CD4-positive, alpha-beta T cell treated with Interleukin-4 for 1 hour (primary cell): ENCODE results near the gene ZFP91.
A peak's percentile ranks its signal among the peaks of the same experiment; 100 is the strongest.
"Not testable (repeated sequence)": the region's sequence is repeated elsewhere in the genome, so short reads cannot be mapped to it uniquely, and the experiment has no call there.

Experiments used
- DNase-seq, 2 donors: peaks; one replicate each; pipeline ENCODE4 v3.0.0-alpha.2; 2020 to 2022

Gene ZFP91, protein sequence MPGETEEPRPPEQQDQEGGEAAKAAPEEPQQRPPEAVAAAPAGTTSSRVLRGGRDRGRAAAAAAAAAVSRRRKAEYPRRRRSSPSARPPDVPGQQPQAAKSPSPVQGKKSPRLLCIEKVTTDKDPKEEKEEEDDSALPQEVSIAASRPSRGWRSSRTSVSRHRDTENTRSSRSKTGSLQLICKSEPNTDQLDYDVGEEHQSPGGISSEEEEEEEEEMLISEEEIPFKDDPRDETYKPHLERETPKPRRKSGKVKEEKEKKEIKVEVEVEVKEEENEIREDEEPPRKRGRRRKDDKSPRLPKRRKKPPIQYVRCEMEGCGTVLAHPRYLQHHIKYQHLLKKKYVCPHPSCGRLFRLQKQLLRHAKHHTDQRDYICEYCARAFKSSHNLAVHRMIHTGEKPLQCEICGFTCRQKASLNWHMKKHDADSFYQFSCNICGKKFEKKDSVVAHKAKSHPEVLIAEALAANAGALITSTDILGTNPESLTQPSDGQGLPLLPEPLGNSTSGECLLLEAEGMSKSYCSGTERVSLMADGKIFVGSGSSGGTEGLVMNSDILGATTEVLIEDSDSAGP

DNA sequence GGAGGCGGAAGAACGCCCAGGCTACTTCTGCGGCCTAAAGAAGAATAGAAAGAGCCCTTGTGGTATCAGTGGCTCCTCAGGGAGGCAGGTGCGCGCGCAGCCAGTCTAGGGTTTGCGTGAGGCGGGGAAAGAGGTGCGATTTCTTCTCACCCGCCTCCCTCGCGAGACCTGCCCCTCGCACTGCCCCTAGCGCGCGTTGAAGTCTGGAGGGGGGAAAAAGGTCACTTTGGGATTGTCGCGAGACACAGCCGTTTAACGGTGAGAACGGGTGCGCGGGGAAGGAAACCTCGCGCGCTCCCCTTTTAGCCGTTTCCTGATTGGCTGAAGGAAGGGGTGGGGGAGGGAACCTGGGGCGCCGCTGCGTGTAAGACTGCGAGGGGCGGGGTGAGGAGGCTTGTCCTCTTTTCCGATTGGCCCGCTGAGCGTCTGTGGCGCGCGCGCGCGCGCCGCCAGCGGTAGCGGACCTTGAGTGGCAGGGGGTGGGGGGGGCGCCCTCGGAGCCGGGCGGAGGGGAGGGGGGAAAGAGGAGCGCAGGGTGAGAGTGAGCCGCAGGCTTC lies at the start of gene ZFP91:
Gene ZFP91, plus strand, starts transcription at position 429 of the 557 bp plus-strand sequence. CDS start 219 bp downstream, outside the sequence.
- peak; percentile 98 for DNase-seq

DNA sequence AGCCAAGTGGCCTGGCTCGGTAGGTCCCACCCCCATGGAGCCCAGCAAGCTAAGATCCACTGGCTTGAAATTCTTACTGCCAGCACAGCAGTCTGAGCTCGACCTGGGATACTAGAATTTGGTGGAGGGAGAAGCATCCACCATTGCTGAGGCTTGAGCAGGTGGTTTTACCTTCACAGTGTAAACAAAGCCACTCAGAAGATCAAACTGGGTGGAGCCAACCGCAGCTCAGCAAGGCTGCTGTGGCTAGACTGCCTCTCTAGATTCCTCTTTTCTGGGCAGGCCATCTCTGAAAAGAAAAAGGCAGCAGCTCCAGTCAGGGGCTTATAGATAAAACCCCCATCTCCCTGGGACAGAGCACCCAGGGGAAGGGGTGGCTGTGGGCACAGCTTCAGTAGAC lies 48.6 kb upstream of the ZFP91 start:
- DNase-seq: peak; percentile 45 to 56

DNA sequence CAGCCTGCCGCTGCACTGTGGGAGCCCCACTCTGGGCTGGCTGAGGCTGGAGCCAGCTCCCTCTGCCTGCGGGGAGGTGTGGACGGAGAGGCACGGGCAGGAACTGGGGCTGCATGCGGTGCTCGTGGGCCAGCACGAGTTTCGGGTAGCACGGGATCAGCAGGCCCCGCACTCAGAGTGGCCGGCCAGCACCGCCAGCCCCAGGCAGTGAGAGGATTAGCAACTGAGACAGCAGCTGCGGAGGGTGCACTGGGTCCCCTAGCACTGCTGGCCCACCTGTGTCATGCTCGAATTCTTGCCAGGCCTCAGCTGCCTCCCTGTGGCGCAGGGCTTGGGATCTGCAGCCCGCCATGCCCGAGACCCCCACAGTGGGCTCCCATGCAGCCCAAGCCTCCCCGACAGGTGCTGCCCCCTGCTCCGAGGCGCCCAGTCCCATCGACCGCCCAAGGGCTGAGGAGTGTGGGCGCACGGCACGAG lies 47.0 kb upstream of the ZFP91 start:
- no peak for DNase-seq

DNA sequence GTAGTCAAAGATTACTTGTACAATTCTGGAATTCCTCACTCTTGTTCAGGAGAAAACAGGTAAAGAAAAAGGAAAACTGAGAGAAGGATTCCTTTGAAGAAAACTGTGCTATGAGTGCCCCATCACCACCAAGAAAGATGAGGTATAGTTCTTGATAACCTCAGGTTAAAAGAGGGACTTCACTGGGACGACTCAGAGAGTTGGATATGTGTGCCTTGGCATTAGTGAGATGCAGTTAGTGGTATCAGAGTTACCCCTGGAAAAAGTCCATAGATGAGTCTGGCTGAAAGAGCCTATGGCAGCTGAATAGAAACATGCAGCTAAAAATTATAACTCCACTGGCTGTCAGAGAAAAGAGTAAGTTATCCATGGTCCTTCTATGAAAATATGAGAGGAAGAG lies 32.0 kb upstream of the ZFP91 start:
- DNase-seq: no peak

DNA sequence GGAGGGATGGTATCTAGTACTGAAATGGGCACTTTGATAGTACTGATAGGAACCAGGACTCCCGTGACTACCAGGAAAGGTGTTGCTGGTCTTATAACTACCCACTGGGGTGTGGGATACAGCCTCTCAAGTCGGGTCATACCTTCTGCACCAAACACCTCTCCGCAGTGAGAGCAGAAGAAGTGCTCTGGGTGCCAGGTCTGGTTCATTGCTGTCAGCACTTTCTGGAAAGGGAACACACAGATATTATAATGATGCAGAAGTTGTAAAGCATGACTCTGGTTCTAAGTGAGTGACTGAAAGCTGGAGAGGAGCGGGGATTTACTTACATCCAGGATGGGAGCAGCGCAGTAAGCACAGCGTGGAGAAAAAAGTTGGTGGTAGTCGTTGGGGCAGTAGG lies 29.2 kb upstream of the ZFP91 start:
- no peak for DNase-seq

DNA sequence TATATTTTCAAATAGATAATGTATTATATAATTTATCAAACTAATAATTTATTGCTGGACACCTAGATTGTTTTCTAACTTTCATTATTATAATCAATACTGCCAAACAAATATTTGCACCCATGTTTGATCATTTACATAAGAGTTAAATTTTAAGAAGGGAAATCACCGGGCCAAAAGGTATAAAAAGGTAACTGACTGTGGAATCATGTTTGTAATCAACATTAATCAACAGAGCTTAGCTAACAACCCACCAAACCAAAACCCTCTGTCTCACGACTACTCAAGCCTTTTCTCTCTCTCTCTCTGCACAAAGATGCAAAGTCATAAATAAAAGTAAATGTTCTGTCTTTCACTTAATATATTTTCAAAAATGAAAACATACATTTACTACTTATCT lies 18.0 kb upstream of the ZFP91 start:
- no peak for DNase-seq

DNA sequence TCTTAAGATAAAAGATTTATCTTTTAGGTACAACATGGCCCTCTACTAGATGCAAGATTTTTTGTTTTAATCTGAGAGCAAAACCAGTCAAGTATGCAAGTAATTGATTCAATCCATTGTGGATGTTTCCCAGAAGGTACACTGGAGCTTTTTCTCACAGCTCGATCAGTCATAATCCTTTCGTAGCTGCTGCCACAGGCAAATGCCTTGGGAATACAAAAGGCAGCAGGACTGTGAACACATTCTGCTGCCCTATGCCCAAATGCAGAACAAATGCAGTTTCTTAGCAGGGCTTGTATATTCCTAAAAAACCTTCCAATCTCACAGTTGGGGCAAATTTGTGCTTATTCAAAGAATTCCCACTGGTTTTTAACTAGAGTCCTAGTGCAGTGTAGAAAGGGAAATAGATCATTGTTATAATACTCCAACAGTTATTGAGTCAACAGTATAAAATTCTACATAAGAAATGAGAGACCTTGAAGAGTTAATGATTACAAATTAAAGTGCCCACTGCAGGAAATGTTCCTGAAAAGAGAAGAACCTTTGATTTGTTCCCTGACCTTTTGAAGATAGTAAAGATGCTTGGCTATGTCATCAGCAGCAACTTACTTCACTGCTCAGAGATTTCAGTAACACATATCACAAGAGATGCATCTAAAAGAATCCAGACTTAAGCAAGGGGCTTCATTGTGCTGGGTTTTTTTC lies 17.3 kb upstream of the ZFP91 start:
- DNase-seq: no peak

DNA sequence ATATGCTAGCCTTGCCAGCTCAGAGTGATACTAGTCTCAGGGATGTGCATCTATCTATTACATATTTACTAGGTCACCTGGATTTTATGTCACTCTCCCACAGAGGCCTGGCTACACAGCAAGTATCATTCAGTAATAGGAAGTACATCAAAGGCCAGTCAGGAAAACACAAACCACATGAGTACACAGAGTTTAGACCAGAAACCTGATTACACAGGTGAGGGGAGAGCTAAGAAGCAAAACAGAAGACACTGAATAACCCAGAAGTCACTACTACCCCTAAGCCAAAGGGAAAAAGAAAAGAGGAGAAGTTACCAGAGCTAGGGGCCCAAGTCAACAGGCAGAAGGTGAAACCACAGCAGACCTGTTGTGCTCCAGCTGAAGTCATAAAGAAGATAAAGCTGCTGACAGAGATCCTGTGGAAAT lies 16.5 kb upstream of the ZFP91 start:
- DNase-seq: peak in 1 of 2 donors; percentile 43

DNA sequence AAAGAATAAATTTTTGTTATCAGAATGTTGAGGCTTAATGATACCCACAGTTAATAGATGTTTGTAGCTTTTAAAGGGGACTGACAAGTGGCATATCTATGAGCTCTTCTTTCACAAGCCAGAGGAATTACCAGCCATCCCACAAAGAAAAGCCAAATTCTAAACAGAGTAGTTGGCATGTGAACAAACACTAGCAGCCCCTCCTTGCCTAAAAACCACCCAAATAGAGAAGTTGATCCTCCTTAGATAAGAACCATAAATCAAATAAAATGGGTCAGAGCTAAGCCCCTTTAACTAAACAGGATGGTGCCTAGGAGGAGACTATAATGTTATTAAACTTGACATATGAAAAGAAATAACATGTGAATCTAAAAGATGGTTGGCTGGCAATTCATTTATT lies 14.6 kb upstream of the ZFP91 start:
- no peak for DNase-seq

DNA sequence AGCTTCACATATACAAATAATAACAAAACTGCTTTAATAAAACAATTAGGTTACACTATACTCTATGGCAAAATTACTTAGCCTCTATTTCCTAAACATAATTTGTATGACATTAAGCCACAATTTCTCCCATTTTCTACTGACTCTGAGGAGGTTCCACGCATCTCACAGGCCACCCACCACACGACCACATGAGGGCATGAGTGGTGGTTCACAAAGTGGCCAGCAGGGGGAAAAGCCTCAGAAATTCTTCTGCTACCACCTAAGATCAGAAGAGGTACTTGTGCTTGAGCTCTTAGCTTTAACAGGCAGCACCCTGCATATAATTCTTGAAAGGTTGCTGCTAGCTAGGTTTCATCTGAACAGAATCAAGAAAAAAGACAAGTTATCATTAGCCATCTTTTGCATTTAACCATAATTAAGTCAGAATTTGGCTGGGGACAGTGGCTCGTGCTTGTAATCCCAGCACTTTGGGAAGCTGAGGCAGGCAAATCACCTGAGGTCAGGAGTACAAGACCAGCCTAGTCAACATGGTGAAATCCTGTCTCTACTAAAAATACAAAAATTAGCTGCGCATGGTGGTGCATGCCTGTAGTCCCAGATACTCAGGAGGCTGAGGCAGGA lies 10.9 kb upstream of the ZFP91 start:
- DNase-seq: peak; percentile 82 to 85

DNA sequence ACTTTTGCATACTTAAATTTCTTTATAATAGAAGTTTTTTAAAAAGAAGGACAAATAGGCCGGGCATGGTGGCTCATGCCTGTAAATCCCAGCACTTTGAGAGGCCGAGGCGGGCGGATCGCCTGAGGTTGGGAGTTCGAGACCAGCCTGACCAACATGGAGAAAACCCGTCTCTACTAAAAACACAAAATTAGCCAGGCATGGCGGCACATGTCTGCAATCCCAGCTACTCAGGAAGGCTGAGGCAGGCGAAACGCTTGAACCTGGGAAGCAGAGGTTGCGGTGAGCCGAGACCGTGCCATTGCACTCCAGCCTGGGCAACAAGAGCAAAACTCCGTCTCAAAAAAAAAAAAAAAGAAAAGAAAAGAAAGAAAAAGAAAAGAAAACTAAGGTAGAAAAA lies 6.0 kb upstream of the ZFP91 start:
- DNase-seq: not testable (repeated sequence)

DNA sequence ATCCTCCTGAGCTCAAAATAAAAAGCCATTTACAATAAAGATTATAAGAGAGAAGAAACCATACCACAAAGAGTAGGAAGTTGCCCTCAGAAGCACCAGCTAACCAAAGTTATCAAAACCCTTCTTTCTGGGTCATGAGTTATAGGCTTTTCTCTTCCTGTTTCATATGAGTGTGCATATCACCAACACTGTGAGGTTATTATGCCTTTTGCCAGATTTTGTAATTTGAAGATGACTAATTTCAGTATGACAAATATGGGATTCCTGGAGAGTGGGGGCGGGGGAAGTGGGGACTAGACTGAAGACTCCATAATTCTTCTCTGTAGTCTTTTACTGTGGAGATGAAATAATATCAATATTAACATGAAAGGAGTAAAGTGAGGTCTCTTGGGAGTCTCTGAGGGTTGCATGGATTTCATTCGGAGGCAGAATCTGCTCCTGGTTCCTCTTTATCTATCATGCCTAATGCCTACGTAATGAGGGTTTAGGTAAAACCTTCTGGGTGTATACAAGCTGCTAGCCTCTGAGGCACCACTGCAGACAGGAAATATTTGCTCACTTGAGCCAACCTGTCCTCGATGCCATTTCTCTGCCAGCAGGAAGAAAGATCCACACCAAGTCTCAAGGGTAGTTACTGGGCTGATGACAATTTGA lies 5.3 kb upstream of the ZFP91 start:
- peak; percentile 62 to 69 for DNase-seq

DNA sequence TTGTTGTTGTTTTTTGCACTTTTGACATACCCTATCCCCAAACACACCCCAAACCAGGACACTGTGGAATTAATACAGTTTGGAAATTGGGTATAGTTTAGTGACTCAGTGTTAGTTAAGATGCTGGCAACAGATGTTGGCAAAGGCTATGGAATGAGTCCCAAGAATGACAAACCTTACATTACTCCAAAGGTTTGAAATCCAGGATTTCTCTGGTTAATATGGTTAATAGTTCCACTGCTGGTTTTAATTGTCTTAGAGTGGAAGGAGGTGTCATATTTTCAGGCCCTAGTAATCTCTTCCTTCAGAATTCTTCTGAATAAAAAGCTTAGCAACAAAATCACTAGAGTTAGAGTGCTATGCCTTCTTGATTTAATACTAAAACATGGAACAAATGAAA lies 4.0 kb upstream of the ZFP91 start:
- DNase-seq: no peak

DNA sequence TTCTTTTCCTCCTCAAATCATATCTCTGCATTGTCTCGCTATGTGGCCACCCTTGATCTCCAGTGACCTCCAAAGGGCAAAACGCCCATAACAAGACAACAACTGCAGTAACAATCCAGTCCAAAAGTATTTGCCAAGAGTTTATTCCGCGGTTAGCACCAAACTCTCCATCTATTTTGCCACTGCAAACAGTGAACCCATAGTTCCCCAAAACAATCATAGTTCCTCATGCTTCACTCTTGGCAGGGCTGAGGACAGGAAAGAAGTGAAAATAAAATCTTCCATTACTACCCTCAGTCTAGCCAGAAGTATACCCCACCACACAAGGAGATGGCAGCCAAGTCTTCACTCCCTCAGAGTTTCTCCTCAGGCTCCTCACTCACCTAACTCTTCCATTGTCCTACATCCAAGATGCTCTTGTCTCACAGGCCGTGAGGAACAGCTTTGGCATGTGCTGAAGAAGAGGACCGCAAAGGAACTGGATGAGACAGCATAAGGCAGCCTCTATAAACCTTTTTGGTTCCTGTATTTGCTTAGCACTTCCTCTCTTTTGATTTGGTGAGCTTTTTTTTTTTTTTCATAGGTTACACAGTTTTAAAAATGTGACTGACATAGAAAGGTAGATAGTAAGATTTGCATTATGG lies 3.4 kb upstream of the ZFP91 start, which contains the start of gene LPXN:
Gene LPXN, minus strand, starts transcription at position 480 of the 644 bp plus-strand sequence. Its CDS starts 84 bp downstream, at position 396.
- peak; percentile 73 to 79 for DNase-seq

DNA sequence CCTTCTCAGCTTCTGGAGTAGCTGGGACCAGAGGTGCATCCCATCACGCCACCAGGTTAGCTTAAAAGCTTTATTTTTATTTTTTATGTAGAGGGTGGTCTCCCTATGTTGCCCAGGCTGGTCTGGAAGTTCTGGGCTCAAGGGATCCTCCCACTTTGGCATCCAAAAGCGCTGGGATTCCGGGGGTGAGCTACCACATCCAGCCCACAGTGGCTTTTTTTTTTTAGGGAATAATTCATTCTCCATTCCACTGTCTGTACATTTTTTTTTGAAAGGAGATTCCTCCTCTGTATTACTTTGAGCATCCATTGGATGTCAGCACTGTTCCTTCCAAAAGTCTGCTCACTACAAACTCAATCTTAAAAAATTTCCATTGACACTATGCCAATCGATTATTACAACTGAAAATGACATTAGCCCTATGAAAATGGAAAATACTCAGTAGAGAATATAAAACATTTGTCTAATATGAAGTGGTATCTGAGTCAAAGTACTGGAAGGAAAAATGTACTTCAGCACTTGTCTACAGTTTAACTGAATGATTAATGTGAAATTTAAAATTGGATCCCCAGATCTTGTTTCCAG lies 1.9 kb upstream of the ZFP91 start:
- peak in 1 of 2 donors; percentile 50 for DNase-seq

DNA sequence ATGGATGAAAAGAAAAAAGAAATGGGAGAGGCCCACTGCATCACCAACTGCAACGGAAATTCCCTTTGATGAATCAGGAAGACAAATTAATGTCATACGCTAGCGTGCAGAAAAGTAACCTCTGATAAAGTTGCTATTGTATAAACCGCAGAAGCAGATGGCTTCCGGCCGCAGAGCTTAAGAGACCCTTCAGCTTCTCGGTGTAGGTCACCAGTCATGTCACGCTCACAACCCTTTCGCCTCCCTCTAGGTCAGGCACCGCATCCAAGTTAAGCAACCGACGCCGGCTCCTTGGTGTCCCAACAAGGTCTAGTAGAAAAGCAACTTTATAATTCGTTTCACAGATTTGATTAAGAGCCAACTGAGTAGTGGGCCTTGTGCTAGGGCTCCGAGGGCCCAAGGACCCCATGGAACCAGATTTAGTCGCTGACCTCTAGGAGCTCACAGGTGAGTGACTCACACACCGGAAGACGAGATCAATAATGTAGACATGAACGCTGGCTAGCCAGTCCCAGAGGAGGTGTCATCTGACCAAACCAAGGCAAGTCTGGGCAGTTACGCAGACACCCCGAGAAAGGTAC lies 1.2 kb upstream of the ZFP91 start:
- DNase-seq: peak; percentile 89 to 90

DNA sequence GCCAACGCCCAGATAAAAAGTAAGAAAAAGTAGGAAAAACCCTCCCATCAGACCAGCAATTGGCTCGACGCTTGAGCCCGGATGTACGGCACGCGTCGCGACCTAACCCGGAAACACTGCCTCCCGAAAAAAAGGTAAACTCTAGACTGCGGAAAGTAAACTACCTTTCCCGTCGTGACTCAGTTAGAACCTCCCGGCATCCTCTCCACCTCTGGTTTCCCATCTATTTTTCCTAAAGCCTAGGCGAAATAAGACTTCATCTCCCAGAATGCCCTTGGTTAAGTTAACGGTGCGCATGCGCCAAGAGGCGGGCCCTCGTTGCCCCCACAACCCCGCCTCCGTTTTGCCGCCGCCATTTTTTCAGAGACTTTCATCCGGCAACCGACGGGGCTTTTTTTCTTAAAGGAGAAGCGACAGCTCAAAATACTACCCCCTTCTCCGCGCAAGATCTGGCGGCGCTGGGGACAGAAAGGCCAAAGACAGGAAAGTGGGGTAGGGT lies 678 bp upstream of the ZFP91 start:
- DNase-seq: peak; percentile 95 to 97

DNA sequence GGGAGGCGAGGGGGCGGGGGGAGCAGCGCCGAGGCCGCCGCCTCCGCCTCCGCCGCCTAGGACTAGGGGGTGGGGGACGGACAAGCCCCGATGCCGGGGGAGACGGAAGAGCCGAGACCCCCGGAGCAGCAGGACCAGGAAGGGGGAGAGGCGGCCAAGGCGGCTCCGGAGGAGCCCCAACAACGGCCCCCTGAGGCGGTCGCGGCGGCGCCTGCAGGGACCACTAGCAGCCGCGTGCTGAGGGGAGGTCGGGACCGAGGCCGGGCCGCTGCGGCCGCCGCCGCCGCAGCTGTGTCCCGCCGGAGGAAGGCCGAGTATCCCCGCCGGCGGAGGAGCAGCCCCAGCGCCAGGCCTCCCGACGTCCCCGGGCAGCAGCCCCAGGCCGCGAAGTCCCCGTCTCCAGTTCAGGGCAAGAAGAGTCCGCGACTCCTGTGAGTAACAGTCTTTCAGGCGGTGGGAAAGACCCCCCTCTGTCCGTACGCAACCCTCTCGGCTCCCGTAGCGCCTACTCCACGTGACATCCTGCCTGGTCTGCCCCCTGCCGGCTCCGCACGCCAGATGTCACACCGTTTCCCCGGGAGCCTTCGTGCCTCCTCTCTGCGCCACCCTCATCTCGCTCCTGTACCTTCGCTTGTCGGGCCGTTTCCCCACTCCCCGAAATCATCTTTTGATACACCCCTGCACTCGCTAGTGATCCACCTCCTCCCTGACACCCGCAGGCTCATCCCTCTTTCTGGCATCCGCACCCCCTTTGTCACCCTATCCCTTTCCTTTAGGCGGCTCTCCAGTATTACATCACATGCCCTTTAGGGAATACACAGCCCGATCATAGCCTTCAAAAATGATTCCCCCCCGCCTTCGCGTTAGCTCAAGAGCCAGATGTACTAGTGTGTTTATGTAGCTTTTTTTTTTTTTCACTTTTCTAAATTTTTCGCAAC lies 598 bp downstream of the ZFP91 start:
- DNase-seq: peak; percentile 93

DNA sequence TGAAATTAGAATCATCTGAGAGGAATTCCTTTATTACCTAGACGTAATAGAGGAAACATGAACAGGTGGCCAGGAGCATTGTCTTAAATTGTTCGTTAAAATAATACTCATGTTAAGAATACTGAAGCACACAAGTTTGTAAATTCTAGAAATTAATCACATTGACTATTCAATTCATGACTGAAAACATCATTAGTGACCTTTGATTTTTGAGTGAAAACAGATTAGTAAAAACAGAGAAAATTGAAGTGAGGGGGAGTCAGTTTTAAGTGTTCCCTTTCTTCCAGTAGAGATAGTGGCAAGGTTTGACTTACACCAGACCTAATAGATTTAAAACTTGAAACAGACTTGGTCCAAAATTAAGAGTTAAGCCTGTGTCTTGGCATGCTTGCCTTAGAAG lies 1.4 kb downstream of the ZFP91 start:
- DNase-seq: no peak

DNA sequence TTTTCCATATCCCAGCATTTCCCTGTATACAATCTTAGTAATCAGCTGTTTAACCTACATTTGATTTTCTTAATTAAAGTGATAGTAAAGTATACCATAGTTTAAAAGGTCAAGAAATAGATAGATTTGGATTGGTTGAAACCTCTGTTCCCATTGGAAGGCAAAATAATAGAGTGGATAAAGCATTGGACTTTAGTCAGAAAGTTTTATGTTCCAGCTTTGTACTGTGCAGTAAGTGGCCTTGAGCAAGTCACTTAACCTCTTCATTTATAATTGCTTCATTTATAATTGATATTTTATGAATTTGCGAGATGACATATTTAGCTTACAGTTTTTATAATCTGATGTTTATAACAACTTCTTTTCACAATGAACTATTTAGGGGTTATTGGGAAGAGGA lies 3.6 kb downstream of the ZFP91 start:
- DNase-seq: no peak
